Activated CD4-positive, alpha-beta T cell treated with anti-CD3 and anti-CD28 coated beads, Interleukin-2, amount 50 U/mL, for 16 hours (primary cell): ENCODE measurements around the gene ZNF804A.

Experiments used
- DNase-seq: peaks from one replicate; pipeline ENCODE4 v3.0.0-alpha.2; 2020

The ZNF804A gene

GRCh38 chr2:184611361-184612085, 13.2 kb downstream of the ZNF804A start:
- DNase-seq: no peak

GRCh38 chr2:184620367-184620766, 22.0 kb downstream of the ZNF804A start:
- no peak for DNase-seq

GRCh38 chr2:184624311-184624710, 26.0 kb downstream of the ZNF804A start:
- DNase-seq: no peak

- no peak for DNase-seq
Observed at GRCh38 chr2:184628051-184628450, 29.7 kb downstream of the ZNF804A start.

- no peak for DNase-seq
Observed at GRCh38 chr2:184633726-184634125, 35.4 kb downstream of the ZNF804A start.

GRCh38 chr2:184637781-184638180, 39.5 kb downstream of the ZNF804A start:
- DNase-seq: no peak

- DNase-seq: no peak
Observed at GRCh38 chr2:184644685-184645084, 46.4 kb downstream of the ZNF804A start.

GRCh38 chr2:184646177-184646576, 47.8 kb downstream of the ZNF804A start:
- no peak for DNase-seq

GRCh38 chr2:184646593-184646992, 48.3 kb downstream of the ZNF804A start:
- DNase-seq: no peak

- DNase-seq: no peak
Observed at GRCh38 chr2:184654945-184655344, 56.6 kb downstream of the ZNF804A start.

- no peak for DNase-seq
Observed at GRCh38 chr2:184677171-184677570, 78.8 kb downstream of the ZNF804A start.

GRCh38 chr2:184679219-184680018, 81.1 kb downstream of the ZNF804A start:
- no peak for DNase-seq

GRCh38 chr2:184680825-184681224, 82.5 kb downstream of the ZNF804A start:
- DNase-seq: no peak

- no peak for DNase-seq
Observed at GRCh38 chr2:184681642-184682321, 83.5 kb downstream of the ZNF804A start.

GRCh38 chr2:184683911-184684310, 85.6 kb downstream of the ZNF804A start:
- no peak for DNase-seq

GRCh38 chr2:184685999-184686841, 87.9 kb downstream of the ZNF804A start:
- DNase-seq: no peak

- no peak for DNase-seq
Observed at GRCh38 chr2:184689638-184690037, 91.3 kb downstream of the ZNF804A start.

- no peak for DNase-seq
Observed at GRCh38 chr2:184692141-184692734, 93.9 kb downstream of the ZNF804A start.

GRCh38 chr2:184696644-184697043, 98.3 kb downstream of the ZNF804A start:
- DNase-seq: no peak

- DNase-seq: no peak
Observed at GRCh38 chr2:184698476-184698875, 100.1 kb downstream of the ZNF804A start.

- DNase-seq: no peak
Observed at GRCh38 chr2:184721881-184722280, 123.6 kb downstream of the ZNF804A start.

GRCh38 chr2:184727813-184728212, 129.5 kb downstream of the ZNF804A start:
- DNase-seq: no peak
